ENCODE results near the gene ZNF524.
"Not testable (repeated sequence)": the region's sequence is repeated elsewhere in the genome, so short reads cannot be mapped to it uniquely, and the experiment has no call there.

ZNF524 gene

DNA sequence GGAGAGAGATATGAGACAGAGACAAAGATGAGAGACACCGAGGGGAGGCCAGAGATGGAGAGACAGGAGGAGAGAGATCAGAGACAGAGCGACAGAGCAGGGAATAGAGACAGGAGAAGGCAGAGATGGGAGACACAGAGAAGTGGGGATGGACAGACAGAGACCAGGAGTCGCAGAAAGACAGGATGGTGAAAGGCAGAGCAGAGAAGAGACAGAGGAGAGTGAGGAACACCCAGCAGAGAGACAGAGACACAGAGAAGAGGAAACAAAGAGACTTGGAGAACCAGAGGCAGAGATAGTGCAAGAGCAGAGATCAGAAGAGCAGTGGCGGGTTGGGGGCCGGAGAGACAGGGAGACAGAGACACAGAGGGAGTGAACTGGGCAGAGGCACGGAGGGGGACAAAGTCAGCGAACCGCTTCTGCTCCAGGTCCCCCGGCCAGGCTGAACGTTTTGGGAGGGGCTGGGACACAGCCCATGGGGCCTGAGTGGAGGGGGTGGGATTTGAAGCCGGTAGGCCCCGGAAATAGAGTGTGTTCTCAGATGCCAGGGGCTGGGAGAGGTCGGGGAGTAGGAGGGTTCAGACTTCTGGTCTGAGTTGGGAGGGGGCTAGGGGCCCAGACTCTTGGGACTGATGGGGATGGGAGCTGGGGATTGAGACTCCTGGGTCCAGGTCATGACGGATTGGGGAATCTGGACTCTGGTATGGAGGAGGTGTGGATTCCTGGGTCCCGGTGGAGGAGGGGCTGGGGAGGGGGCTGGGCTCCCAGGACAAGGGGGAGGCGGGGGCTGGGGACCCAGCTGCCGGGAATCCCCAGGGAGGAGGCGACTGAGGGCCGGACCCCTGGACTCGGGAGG lies 20.1 kb upstream of the ZNF524 start:
- H3K27ac ChIP-seq = no peak overlapping the region
- H3K4me3 ChIP-seq (ENCODE audit: low read depth in 1 of 2, low read length in 1 of 2) = peak overlapping the region in 1 of 2 experiments; percentile 57
- peaks cover 9 to 16% of the 10 kb centered on the region in 2 experiments for H3K4me1 ChIP-seq (ENCODE audit: control insufficient read depth in 1 of 2, insufficient read depth in 1 of 2, low read depth in 1 of 2, low read length in 1 of 2)
- no peaks in the 10 kb centered on the region for H3K9me3 ChIP-seq
- peaks cover 30% of the 10 kb centered on the region for H3K27me3 ChIP-seq
- H3K36me3 ChIP-seq = no peaks in the 10 kb centered on the region
- TF ChIP-seq, protein P1, sequence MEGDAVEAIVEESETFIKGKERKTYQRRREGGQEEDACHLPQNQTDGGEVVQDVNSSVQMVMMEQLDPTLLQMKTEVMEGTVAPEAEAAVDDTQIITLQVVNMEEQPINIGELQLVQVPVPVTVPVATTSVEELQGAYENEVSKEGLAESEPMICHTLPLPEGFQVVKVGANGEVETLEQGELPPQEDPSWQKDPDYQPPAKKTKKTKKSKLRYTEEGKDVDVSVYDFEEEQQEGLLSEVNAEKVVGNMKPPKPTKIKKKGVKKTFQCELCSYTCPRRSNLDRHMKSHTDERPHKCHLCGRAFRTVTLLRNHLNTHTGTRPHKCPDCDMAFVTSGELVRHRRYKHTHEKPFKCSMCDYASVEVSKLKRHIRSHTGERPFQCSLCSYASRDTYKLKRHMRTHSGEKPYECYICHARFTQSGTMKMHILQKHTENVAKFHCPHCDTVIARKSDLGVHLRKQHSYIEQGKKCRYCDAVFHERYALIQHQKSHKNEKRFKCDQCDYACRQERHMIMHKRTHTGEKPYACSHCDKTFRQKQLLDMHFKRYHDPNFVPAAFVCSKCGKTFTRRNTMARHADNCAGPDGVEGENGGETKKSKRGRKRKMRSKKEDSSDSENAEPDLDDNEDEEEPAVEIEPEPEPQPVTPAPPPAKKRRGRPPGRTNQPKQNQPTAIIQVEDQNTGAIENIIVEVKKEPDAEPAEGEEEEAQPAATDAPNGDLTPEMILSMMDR (IDR thresholded peaks at IDR 0.05) = no peak

DNA sequence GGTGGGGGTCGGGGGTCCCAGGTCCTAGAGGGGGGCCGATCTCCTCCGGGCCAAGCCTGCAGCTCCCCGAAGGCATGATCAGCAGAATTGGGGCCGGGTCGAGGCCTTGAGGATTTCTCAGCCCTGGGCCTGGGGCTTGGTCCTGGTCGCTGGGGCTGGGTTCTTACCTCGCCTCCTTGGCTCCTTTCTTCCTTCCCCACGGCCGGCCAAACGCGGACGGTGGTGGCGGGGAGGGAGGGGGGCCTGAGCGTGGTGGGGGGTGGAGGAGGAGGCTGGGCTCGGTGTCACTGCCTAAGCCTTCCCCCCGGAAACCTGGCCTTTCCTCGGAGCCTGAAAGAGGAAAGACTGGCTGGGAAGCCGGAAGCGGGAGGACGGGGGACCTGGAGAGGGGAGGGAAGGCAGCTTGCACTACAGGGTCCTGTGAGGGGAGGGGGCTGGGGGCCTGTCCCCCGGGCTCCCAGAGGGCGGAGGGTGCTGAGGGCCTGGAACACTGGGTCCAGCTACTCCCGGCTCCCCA lies 19.4 kb upstream of the ZNF524 start, which contains the start of gene ZNF579:
ZNF579 (minus strand) TSS at position 221 of the 517 bp plus-strand sequence. CDS start 1,209 bp downstream, outside the sequence.
- Histone ChIP-seq H3K27ac (no peak within 1 kb of the TSS), H3K9me3 (no peaks in the 10 kb centered on the region), H3K36me3 (no peaks in the 10 kb centered on the region), H3K4me1 (ENCODE audit: control insufficient read depth in 1 of 2, insufficient read depth in 1 of 2, low read depth in 1 of 2, low read length in 1 of 2) (peaks cover 9 to 16% of the 10 kb centered on the region in 2 experiments), H3K27me3 (peaks cover 36% of the 10 kb centered on the region), H3K4me3 (ENCODE audit: low read depth in 1 of 2, low read length in 1 of 2) (peak within 1 kb of the TSS; percentile 35 to 57)
- TF ChIP-seq, protein P1 (IDR thresholded peaks at IDR 0.05) = no peak

DNA sequence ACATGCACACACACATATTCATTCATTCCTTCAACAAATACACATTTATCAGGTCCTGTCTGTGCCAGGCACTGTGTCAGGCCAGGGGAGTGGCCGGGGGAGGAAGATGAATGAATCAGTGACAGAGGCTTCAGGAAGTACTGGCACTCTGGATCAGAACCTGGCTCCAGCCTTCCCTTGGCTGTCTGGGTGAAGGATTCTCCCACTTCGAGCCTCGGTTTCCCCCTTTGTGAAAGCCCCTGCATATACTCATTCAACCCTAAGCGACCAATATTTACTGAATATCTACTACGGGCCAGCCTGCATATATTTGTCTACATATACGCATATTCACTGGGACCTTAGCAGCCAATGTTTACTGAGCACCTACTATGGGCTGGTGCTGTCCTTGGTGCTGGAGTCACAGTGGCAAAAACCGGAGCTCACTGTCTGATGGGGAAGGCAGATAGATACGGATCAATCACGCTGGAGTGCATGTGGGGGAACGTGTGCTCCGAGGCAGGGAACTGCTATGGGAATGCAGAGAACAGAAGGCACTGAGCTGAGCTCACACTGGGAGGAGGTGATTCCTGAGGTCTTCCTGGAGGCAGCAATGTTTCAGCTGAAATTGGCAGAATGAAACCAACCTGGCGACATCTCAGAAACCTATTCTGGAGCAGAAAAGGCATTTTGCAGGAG lies 18.8 kb upstream of the ZNF524 start:
- Histone ChIP-seq H3K27ac (no peak overlapping the region), H3K4me3 (ENCODE audit: low read depth in 1 of 2, low read length in 1 of 2) (peak overlapping the region; percentile 35 to 57), H3K36me3 (no peaks in the 10 kb centered on the region), H3K27me3 (peaks cover 42% of the 10 kb centered on the region), H3K9me3 (no peaks in the 10 kb centered on the region), H3K4me1 (ENCODE audit: control insufficient read depth in 1 of 2, insufficient read depth in 1 of 2, low read depth in 1 of 2, low read length in 1 of 2) (peaks cover 9 to 16% of the 10 kb centered on the region in 2 experiments)
- TF ChIP-seq, protein P1 (IDR thresholded peaks at IDR 0.05) = no peak

DNA sequence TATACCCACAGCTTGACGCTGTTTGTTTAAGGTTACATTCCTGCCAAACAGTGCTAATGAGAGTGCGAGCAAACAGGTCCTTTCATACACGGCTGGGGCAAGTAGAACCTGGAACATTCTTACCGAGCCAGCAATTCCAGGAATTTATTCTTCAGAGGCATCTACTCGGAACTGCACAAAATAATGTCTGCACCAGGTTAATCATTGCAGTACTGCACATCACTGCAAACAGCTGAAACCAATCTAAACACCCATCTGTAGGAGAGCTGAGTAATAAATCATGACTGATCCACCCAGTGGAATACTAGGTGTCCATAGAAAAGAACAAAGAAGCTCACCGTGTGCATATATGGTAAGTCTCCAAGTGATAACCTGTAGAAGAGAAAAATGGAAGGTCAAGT lies 18.3 kb upstream of the ZNF524 start:
- Histone ChIP-seq H3K9me3 (no peaks in the 10 kb centered on the region), H3K27me3 (peaks cover 48% of the 10 kb centered on the region), H3K4me1 (ENCODE audit: control insufficient read depth in 1 of 2, insufficient read depth in 1 of 2, low read depth in 1 of 2, low read length in 1 of 2) (peaks cover 10 to 17% of the 10 kb centered on the region in 2 experiments), H3K27ac (no peak overlapping the region), H3K36me3 (no peaks in the 10 kb centered on the region), H3K4me3 (ENCODE audit: low read depth in 1 of 2, low read length in 1 of 2) (no peak overlapping the region)
- TF ChIP-seq, protein P1 (IDR thresholded peaks at IDR 0.05) = no peak

DNA sequence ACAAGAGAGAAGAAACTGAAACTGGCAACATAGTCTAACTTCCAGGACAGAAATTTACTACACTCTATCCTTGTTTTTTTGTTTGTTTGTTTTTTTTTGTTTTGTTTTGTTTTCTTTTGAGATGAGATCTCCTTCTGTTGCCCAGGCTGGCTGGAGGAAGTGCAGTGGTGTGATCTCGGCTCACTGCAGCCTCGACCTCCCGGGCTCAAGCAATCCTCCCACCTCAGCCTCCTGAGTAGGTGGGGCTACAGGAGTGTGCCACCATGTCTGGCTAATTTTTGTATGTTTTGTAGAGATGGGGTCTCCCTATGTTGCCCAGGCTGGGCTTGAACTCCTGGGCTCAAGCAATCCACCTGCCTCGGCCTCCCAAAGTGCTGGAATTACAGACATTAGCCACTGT lies 17.8 kb upstream of the ZNF524 start:
- not testable (repeated sequence) for H3K36me3 ChIP-seq; H3K9me3 ChIP-seq; H3K27ac ChIP-seq; H3K4me3 ChIP-seq (ENCODE audit: low read depth in 1 of 2, low read length in 1 of 2)
- H3K4me1 ChIP-seq (ENCODE audit: control insufficient read depth in 1 of 2, insufficient read depth in 1 of 2, low read depth in 1 of 2, low read length in 1 of 2) = peaks cover 14 to 21% of the 10 kb centered on the region in 2 experiments
- H3K27me3 ChIP-seq = peaks cover 52% of the 10 kb centered on the region

DNA sequence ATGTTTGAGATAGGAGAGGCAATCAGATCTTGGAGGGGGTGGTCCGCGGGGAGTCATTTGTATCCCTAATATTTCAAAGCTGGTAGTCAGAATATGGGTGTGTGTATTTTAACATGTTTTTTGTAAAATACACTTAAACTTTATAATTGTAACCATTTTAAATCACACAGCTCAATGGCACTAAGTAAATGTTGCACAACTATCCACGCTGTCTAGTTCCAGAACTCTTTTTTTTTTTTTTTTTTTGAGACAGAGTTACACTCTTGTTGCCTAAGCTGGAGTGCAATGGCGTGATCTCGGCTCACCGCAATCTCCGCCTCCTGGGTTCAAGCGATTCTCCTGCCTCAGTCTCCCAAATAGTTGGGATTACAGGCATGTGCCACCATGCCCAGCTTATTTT lies 16.2 kb upstream of the ZNF524 start:
- H3K27ac ChIP-seq; H3K9me3 ChIP-seq; H3K36me3 ChIP-seq; H3K4me3 ChIP-seq (ENCODE audit: low read depth in 1 of 2, low read length in 1 of 2): not testable (repeated sequence)
- H3K27me3 ChIP-seq = peaks cover 69% of the 10 kb centered on the region
- H3K4me1 ChIP-seq (ENCODE audit: control insufficient read depth in 1 of 2, insufficient read depth in 1 of 2, low read depth in 1 of 2, low read length in 1 of 2) = peaks cover 14 to 24% of the 10 kb centered on the region in 2 experiments
